ENCODE measurements around the gene SEC14L6.

The SEC14L6 gene

DNA sequence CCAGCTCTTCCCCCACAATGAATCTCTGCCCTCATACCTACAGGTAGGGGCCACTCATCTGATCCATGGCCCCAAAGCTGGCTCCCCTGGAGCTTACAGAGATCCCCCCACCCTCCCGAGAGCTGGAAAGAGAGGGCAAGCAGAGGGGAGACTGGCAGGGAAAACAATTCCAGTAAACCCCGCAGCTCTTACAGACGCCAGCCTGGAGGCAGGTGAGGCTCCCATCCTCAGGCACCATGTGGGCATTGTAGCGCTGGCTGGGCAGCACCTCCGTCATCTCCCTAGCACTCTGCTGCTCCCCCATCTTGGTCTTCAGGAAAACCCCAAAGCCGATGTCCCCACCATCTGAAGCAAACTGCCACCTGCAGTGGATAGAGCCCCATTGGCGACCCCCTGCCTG, 55.2 kb downstream of the SEC14L6 start:
- DNase-seq = no peak

DNA sequence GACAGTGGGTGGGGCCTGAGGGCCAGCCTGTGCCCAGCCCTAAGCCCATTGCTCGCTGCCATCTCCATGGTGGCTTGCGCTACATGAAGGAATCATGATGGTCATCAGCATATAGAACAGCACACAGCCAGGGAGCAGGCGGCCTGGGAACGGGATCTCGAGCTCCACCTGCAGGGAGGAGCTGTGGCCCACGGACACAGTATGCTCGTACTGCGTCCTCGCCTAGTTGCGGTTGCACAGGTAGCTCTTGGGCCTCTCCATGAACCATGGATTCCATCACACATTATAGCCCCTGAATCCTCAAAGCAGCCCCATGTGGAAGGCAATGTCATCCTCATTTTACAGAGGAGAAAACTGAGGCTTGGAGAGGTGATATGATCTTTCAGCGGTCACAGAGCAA, 56.1 kb downstream of the SEC14L6 start:
- DNase-seq = no peak

DNA sequence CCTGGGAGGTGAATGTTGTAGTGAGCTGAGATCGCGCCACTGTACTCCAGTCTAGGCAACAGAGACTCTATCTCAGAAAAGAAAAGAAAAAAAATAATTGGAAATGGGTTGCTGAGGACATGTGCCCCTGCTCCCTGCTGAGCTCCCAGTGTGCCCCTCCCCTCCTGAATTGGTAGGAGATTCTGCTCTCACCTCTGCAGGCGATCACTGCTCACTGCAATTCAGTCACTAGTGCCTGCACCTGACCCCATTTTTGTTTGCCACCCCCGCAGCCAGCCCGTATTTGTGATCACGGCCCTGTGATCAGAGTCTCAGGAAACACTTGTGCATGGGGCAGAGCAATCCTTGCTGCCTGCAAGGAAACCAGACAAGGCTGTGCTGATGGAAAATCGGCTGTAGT, 58.4 kb downstream of the SEC14L6 start:
- DNase-seq = no peak

DNA sequence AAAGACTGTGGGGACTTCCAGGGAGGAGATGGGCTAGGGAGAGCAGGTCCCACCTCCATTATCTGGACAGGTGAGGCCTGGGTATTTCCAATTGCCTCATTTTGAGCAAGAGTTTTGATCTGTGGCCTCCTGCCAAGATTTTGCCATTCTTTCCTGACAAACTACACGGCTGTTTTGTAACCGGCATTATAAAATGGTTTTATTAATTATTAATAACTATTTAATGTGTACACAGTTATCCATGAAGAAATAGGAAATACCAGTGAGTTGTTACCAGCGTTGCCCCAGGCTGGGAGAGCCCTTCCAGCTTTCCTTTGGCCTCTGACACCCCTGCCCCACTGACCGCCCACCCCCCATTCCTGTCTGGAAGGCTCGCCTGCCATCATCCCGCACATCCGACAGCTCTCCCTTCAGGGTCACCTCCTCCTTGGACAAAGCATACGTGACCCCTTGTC, 59.9 kb downstream of the SEC14L6 start:
- DNase-seq = no peak

DNA sequence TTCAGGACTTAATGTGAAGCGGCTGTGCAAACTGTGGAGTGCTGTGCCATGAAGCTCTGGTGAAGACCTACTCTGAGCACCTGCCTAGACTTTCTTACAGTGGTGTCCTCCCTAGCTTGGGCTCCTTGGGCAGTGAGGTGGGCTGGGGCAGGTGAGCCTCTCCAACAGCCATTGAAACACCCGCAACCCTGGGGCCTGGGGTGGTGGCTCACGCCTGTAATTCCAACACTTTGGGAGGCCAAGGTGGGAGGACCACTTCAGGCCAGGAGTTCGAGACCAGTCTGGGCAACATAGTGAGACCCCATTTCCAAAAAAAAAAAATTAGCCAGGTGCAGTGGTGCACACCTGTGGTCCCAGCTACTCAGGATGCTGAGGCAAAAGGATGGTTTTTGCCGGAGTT, 60.4 kb downstream of the SEC14L6 start:
- DNase-seq = no peak

DNA sequence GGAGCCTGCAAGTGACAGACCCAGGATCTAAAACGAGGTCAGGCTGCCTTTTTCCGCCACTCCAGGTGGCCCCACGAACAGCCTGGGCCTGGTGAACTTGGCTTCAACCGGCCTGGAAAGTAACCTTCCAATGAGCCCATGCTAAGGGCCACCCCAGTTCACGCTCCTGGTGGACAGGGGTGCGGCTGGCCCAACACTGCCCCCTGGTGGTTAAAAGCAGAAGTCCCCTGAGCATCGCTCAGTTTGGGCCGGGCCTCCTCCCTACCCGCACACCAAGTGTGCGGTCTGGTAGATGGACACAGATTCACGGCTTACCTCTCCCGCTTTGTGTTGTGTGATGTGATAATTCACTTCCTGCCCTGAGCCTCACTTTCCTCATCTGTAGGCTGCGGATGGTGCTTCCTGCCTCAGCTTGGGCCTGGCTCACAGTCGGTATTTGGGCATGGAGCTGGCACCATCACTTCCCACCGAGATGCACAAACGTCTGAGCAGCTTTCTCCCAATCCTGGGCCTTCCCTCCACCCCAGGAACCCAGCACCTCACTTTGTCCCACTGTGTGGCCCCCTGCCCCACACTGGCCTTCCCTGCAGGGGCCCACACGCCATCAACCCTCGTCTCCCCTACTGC, 61.1 kb downstream of the SEC14L6 start:
- peak; percentile 29 for DNase-seq

DNA sequence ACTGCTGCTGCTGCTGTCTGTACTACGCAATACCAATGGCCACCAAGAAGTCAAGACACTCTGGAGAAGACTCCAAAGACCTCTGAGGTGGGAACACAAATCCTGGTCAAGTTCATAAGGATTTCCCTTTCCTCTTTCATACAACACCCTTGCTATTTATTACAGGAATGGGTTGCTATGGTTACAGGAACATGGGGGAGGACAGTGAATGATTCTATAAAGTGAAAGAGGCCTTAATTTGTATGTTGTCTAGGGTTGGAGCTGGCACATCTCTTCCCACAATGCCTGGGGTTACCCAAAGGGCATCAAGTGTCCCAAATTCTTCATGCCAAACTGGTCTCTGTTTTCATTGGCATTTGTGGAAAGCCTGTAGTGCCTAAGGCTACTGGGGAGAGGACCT, 63.4 kb downstream of the SEC14L6 start:
- DNase-seq = no peak

DNA sequence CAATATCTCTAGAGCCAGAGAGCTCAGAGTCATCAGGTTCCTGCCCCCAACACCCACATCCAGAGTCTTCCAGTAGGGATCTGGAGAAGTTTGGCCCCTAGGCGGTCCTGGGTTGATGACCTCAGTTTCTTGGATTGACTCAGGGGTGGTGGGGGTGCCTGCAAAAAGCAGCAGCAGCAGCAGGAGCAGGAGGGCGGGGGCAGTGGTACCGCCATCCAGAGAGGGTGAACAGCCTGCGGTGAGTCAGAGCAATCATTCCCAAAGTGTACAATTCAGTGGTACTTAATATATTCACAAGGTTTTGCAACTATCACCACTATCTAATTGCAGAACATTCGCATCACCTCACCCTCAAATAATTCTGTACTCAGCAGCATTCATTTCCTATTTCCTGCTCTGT, 64.8 kb downstream of the SEC14L6 start:
- no peak for DNase-seq

DNA sequence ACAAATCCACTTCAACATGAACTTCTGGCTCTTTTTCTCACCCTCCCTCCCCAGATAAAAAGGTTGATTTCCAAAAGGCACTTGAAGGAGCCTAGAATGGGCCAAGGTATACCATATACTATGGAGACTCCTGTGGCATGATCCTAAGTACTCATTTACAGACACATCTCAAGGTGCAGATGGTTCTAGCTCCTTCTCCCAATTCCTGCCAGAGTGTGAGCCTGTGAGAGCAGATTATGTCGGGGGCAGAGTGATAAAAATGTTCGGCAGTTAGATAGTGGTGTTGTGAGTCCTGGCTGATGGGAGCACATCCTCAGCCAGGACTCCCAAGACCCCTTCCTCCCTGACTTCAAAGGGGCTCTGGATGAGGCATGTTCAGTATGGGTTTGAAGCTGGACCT, 66.6 kb downstream of the SEC14L6 start:
- DNase-seq = no peak

DNA sequence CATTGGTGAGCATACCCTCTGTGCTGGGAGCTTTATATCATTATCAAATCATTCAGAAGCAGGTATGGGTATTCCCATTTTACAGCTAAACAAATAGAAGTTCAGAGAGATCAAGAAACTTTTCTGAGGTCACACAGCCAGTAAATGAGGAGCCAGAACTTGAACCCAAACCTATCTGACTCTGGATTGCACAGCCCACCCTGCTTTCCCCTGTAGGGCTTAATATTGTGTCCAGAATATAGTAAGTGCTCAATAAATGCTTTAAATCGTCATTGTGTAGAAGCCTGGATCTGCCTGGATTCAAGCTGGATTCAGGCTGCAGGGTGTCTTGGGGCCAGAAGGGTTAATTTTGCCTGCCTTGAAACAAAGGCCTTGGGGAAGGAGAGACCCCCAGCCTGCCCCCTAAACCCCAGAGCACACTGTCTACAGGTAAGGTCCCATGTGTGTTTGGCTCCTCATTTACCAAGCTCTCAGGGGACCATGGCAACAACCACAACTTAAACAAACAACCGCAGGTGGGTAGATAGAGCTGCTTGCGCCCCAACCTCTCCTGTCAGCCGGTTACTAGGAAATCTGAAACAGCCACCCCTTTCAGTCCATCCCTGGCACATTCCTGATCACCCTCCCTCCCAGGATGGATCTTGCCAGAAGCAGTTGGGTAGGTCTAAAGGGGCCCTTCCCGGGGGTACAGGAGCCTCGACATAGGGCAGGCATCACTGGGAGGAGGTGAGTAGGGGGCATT, 71.7 kb downstream of the SEC14L6 start:
- DNase-seq = peak; percentile 54

DNA sequence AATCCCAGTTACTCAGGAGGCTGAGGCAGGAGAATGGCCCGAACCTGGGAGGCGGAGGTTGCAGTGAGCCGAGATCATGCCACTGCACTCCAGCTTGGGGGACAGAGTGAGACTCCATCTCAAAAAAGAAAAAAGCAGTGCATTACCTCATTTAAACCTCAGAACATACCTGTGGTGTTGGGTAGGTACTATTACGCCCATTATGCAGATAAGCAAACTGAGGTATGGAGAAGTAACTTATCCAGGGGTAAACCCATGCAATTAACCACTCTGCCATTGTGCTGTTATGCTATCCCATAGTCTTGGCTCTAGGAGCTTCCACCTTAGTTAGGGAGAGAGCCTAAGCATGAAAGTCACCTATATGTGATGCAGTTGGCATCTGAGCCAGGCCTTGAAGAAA, 72.4 kb downstream of the SEC14L6 start:
- no peak for DNase-seq

DNA sequence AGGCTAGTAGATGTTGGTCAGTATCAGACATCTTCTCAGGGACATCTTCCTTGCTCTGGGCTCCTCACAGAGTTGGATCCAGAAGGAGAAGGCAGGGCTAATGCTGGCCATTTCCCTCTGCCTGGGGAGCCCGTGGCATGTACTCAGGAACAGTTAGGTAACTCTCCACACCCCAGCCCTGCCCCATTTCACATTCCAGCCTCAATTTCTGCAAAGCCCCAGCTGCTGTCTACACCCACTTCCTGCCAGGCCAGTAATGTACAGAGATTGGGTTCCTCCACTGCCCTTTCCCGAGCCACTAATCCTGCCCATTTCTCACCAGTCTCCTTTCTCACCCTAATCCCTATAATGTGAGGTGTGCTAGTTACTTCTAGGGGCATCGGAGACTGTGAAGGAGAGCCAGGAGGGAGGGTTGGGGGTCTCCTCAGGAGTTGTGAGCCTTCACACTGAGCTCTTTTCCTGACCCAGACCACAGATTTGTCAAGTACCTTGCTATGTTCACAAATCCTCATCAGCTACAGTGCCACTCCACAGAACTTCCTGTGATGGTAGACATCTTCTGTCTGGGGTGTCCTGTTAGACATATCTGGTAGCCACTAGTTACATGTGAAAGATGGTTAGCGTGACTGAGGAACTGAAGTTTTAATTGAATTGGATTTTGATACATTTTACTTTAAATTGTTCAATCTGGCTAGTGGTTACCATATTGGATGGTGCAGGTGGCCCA, 73.4 kb downstream of the SEC14L6 start:
- DNase-seq = no peak
